GM19023 (cell line): Measurements from ENCODE around the gene HCN3.
"Not testable (repeated sequence)": the region's sequence is repeated elsewhere in the genome, so short reads cannot be mapped to it uniquely, and the experiment has no call there.

Source experiments
- ATAC-seq: cut with Tn5 transposase; IDR thresholded peaks from one replicate; pipeline ENCODE4 v1.9.1; 2021; ENCODE audit warnings: mild to moderate bottlenecking, moderate library complexity; ENCODE audit not compliant: unreplicated experiment

HCN3 gene

GRCh38 chr1:155328856-155329255, 51.6 kb downstream of the HCN3 start:
- not testable (repeated sequence) for ATAC-seq

DNA sequence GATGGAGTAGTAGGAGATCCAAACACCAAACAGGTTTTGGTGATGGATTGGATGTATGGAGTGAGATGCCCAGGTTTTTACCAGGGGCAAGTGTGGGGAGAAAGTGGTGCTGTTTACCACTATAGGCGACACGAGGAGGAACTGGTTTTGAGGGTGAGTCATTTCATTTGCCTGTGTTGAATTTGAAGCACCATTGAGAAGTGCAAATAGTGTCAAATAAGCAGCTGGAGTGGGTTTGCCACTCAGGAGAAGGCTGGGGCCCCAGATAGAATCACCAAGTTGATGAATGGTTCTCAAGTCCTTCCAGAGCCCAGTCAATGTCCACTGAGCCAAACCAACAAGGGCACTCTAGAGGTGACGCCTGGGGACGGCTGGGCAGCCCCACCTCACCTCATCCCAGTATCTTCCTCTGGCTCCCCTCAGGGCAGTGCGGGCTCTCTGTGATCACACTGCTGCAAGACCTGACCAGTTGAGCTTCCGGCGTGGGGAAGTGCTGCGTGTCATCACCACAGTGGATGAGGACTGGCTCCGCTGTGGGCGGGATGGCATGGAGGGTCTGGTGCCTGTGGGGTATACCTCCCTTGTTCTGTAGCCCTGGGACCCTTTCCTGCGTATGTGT, 52.8 kb downstream of the HCN3 start:
- ATAC-seq, result no peak

- ATAC-seq, result no peak
These were observed 57.7 kb downstream of the HCN3 start for GRCh38 chr1:155334962-155335361.
